WERI-Rb-1 (cell line): ENCODE data around the gene BATF3.

Source experiments
- DNase-seq: peaks from one replicate; pipeline ENCODE4 v3.0.0-alpha.2; 2020
- H3K27ac ChIP-seq: fragments of 250-450 bp; sonication (Bioruptor Pico); 2 replicates; pipeline ENCODE4 v1.5.1; 2020; ENCODE audit warnings: mild to moderate bottlenecking, moderate library complexity
- H3K27me3 ChIP-seq: fragments of 250-450 bp; sonication (Bioruptor Pico); 2 replicates; pipeline ENCODE4 v1.5.1; 2021; ENCODE audit warnings: mild to moderate bottlenecking, low read depth, moderate library complexity; ENCODE audit not compliant: insufficient read depth, severe bottlenecking
- H3K36me3 ChIP-seq: fragments of 250-450 bp; sonication (Bioruptor Pico); 2 replicates; pipeline ENCODE4 v1.5.1; 2020; ENCODE audit warnings: mild to moderate bottlenecking, moderate library complexity
- H3K4me3 ChIP-seq: 2 replicates; pipeline ENCODE4 v1.5.1; 2011; ENCODE audit warnings: low read depth, mild to moderate bottlenecking, control low read depth, low read length
- H3K9me3 ChIP-seq: fragments of 250-450 bp; sonication (Bioruptor Pico); 2 replicates; pipeline ENCODE4 v1.5.1; 2021; ENCODE audit warnings: mild to moderate bottlenecking, moderate library complexity; ENCODE audit not compliant: severe bottlenecking
- TF ChIP-seq, protein P1 (sequence below): IDR thresholded peaks from 2 replicates; pipeline ENCODE4 v1.5.1; 2011; ENCODE audit warnings: low read depth, mild to moderate bottlenecking, control low read depth, inconsistent platforms, low read length

The BATF3 gene

DNA sequence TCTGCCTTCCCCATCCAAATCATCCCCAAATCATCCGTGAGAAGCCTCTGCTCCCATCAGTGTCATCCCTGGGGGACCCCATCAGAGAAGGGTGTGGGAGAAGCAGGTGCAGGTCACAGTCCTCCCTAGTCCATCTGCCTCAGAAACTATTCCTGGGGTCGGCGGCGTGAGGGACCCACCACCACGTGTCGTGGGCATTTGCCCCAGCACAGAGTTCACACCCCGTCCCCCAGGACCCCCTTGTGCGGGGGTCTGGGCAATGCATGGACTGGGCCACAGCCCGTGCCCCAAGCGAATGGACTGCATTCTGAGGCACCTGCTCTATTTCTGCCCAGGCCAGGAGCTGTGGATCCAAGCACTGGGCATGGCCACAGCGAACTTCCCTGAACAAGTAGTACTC is 52.6 kb downstream of the BATF3 start:
- H3K9me3 ChIP-seq = no peaks in the 10 kb centered on the region
- H3K4me3 ChIP-seq = no peak overlapping the region
- TF ChIP-seq, protein P1, sequence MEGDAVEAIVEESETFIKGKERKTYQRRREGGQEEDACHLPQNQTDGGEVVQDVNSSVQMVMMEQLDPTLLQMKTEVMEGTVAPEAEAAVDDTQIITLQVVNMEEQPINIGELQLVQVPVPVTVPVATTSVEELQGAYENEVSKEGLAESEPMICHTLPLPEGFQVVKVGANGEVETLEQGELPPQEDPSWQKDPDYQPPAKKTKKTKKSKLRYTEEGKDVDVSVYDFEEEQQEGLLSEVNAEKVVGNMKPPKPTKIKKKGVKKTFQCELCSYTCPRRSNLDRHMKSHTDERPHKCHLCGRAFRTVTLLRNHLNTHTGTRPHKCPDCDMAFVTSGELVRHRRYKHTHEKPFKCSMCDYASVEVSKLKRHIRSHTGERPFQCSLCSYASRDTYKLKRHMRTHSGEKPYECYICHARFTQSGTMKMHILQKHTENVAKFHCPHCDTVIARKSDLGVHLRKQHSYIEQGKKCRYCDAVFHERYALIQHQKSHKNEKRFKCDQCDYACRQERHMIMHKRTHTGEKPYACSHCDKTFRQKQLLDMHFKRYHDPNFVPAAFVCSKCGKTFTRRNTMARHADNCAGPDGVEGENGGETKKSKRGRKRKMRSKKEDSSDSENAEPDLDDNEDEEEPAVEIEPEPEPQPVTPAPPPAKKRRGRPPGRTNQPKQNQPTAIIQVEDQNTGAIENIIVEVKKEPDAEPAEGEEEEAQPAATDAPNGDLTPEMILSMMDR = no peak
- DNase-seq = no peak
- no peaks in the 10 kb centered on the region for H3K27me3 ChIP-seq
- H3K36me3 ChIP-seq = no peaks in the 10 kb centered on the region
- no peak overlapping the region for H3K27ac ChIP-seq

DNA sequence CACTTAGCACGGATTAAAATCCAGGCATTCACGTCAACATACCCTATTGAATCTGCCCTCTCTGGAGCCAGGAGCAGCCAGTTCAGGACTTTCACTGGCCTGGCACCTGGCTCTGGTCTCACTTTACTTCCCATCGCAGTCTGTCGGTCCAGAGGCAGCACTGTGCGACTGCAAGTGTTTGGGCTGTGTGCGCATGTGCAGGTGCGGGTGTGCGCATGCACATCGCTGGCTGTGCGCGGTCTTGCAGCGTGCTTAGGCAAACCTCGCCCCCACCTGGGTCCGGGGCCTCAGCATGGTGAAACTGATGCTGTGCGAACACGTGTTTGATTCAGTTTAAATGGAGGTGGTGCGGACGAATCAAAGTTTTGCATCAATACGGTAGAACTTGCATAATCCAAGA is 53.1 kb downstream of the BATF3 start:
- TF ChIP-seq, protein P1 = no peak
- Histone ChIP-seq H3K4me3 (no peak overlapping the region), H3K27ac (no peak overlapping the region), H3K36me3 (no peaks in the 10 kb centered on the region), H3K9me3 (no peaks in the 10 kb centered on the region), H3K27me3 (no peaks in the 10 kb centered on the region)
- DNase-seq = no peak

DNA sequence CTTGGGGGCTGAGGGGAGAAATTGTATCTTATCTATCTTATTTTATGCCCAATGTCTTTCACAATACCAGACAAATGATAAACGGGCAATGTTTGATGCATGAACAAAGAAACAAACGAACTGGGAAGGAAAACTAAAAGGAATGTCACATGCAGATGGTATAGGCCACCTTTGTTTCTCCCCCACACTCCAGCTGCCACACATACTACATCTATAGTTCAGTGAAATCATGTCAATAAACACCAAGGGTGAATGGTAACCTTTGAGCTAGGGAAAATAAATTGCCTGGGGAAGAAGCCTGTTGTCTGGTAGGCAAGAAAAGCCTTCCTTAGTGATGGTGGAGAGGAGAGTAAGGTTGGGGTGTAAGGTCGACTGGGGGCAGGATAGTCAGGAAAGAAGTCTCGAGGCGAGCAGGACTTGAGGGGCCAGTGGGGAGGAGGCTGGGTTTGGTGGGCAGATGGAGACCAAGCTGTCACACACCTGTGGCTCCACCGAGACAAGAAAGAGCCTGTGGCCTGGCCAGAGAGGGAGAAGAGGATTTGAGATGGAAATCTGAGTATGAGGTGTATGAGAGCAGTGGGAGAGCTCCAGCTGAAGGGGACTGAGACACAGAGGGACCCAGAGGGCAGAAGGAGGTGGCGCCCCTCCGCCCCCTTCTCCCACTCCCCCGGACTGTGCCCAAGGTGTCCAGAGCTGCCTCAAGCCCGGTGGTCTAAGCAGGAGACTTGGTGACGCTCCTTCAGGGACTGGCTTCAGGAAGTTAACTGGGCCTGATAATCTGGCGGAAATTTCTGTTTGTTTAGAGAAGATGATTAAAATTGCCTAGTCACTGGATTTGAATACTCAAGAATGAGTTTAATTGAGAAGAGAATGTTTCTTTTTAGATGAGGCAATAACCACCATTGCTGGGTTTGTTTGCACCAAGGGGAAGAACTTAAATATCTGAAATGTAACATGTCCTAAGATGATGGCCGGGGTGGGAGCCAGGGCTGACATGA is 53.8 kb downstream of the BATF3 start:
- TF ChIP-seq, protein P1 = no peak
- Histone ChIP-seq H3K27ac (no peak overlapping the region), H3K4me3 (no peak overlapping the region), H3K36me3 (no peaks in the 10 kb centered on the region), H3K9me3 (no peaks in the 10 kb centered on the region), H3K27me3 (no peaks in the 10 kb centered on the region)
- DNase-seq = no peak

DNA sequence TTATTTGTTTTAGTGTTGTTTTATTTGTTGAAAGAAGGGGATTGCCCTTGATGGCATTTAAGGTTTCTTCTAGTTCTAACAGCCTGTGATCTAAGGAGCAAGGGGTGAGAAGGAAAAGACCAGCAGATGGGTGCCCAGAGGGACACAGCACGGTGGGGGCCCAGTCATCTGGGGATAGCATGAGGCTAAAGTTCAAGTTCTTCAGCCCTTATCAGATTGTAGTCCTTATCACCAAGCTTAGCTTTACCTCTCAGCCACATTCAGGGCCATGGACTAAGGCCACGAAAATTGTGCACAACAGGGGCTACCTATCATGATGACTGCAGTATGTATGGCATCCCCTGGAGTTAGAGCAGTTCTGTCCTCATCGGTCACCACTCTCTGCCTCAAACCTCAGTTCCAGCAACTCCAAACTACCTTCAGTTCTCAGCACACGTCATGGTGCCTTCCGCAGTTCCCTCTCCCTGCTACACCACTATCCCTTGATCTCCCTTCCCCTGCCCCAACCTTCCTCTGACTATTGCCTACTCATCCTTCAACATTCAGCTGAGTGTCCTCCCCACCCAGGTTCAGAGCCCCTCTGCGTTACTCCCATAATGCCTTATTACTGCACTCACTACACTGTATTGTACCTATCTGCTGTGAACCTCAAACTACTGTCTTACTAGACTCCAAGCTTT is 54.6 kb downstream of the BATF3 start:
- H3K27ac ChIP-seq = no peak overlapping the region
- no peak for DNase-seq
- no peaks in the 10 kb centered on the region for H3K36me3 ChIP-seq
- no peaks in the 10 kb centered on the region for H3K9me3 ChIP-seq
- H3K27me3 ChIP-seq = no peaks in the 10 kb centered on the region
- no peak overlapping the region for H3K4me3 ChIP-seq
- TF ChIP-seq, protein P1 = no peak

DNA sequence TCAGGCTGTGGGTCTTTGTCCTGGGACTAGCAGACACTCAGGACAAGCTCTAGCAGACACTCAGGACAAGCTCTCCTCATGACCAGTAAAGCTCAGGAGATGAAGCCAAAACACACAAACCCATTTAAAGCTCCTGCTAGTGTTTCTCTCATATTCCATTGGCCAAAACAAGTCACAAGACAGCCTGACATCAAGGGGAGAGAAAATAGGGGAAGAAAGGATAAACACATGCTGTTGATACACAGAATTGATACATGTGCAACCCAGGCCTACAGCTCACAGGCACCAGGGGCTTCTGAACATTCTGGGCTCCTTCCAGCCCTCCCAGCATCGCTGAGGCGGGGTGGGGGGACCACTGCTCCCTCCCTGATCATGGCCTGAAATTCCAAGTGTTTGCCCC is 55.8 kb downstream of the BATF3 start:
- TF ChIP-seq, protein P1 = no peak
- Histone ChIP-seq H3K4me3 (no peak overlapping the region), H3K36me3 (no peaks in the 10 kb centered on the region), H3K27me3 (no peaks in the 10 kb centered on the region), H3K27ac (no peak overlapping the region), H3K9me3 (no peaks in the 10 kb centered on the region)
- DNase-seq = no peak
